Measurements from ENCODE around the gene MKNK2.
"Not testable (repeated sequence)": the region's sequence is repeated elsewhere in the genome, so short reads cannot be mapped to it uniquely, and the experiment has no call there.

The MKNK2 gene

DNA sequence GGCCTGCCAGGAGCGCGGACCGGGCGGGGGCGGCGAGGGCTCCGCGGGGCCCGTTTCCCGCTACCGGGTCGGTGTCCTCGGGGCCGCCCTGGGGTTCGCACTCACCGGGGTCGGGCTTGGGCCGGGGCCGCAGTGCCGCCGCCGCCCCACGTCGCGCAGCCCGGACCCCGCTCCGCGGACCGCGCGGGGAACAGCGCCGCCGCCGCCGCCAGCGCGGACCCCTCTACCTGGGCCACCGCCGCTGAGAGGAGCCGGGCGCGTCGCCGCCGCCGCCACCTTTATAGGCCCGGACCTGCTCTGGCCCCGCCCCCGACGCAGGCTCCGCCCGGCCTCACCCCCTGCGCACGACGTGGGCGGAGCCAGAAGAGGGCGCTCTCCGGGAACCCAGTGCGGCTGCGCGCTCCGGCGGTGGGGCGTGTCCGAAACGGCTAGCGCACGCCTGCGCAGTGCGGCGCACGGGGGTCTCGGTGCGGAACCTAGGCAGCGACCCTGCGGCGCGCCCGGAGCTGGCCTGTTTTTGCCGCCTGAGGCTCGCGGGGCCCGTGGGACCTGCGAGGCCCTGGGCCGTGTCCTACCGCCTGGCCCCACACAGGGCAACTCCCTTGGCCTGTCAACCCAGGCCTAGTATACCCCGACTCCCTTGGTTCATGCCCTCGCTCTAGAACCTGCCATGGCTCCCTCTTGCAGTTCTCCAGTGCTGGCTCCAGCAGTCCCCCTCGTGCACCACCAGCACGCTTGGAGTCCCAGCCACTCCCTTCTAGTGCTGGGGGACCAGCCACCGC, at the start of gene MKNK2:
MKNK2 (minus strand) TSS at position 254 of the 782 bp plus-strand sequence. CDS start 393 bp downstream, outside the sequence.
- DNase-seq (ENCODE audit: low read depth in 2 of 2), result peak; percentile 86 to 87

DNA sequence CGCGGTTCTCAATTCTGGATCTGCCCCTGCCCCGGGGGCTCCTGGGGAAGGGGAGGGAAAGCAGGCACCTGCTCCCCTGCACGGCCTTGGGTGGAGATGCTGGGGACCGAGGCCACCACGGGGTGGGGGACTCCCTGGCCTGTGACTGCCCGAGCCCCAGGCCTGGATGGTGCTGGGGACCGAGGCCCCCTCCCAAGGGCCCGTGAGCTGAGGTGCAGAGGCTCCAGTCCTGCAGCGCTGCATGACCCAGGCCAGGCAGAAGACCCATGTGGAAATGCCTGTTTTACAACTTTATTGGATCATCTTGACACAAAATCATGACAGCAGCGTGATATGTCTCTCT, 49.6 kb upstream of the MKNK2 start:
- no peak for DNase-seq (ENCODE audit: low read depth in 2 of 2)

DNA sequence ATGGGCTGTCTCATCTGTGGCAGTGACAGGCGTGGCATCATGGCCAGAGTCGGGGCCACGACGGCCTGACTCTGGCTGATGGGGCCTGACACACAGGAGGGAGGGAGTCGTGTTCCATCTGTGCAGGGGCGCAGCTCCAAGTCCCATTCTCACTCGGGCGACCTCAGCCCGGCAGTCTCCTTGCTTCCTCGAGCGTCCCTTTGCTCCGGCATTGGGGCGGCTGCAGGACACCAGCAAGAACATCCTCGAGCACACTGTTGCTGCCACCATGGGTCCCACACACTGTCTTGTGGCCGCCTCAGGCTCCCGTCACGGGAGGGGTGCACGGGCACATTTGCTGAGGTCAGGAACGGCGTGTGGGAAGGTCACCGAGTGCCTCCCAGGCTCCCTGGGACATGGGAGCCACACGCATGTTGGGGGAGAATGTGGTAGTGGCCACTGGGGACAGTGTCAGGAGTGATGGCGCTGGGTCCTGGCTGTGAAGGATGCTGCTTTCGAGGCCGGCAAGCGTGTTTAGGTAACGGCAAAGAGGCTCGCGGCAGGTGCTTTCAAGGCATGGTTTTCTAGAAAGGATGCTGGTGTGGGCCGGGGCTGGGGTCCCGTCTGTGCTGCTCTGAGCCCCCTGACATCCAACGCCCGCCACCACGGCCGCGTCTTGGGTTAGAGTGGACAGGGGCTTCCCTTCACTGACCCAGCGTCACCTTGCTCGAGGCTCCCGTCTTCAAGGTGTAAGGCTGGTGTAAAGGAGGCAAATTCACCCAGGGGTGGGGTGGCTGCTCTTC, 49.1 kb upstream of the MKNK2 start:
- no peak for DNase-seq (ENCODE audit: low read depth in 2 of 2)

DNA sequence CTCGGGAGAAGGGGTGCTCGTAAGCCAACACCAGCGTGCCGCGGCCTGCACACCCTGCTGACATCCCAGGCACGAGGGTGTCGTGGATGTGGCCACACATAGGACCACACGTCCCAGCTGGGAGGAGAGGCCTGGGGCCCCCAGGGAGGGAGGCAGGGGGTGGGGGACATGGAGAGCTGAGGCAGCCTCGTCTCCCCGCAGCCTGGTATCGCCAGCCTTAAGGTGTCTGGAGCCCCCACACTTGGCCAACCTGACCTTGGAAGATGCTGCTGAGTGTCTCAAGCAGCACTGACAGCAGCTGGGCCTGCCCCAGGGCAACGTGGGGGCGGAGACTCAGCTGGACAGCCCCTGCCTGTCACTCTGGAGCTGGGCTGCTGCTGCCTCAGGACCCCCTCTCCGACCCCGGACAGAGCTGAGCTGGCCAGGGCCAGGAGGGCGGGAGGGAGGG, 48.0 kb upstream of the MKNK2 start:
- DNase-seq (ENCODE audit: low read depth in 2 of 2), result no peak

DNA sequence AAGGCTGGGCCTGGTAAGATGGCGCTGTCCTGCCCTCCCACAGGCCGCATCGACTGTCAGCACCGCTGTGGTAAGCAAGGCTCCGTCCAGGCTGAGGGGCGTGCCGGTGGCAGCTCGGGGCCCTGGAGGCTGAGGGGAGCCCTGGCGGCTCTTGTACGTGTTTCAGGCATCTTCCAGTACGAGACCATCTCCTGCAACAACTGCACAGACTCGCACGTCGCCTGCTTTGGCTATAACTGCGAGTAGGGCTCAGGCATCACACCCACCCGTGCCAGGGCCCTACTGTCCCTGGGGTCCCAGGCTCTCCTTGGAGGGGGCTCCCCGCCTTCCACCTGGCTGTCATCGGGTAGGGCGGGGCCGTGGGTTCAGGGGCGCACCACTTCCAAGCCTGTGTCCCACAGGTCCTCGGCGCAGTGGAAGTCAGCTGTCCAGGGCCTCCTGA, 46.9 kb upstream of the MKNK2 start:
- no peak for DNase-seq (ENCODE audit: low read depth in 2 of 2)

DNA sequence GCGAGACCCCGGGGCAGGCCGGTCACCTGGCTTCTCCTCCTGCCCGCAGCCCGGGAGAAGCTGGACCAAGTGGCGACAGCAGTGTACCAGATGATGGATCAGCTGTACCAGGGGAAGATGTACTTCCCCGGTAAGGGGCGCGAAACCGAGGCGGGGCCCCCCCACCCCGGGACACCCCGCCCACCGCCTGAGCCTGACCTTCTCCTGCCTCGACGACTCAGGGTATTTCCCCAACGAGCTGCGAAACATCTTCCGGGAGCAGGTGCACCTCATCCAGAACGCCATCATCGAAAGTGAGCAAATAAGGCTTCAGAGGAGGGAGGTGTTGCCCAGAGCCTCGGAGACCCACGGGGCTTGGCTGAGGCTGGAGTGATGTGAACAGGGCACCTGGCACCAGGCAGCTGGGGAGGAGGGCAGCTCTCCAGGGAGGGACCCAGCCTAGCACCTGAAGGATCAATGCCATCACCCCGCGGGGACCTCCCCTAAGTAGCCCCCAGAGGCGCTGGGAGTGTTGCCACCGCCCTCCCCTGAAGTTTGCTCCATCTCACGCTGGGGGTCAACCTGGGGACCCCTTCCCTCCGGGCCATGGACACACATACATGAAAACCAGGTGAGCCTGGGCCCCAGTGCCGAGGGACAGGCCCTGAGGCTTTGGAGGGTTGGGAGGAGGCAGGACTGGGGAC, 46.3 kb upstream of the MKNK2 start:
- no peak for DNase-seq (ENCODE audit: low read depth in 2 of 2)

DNA sequence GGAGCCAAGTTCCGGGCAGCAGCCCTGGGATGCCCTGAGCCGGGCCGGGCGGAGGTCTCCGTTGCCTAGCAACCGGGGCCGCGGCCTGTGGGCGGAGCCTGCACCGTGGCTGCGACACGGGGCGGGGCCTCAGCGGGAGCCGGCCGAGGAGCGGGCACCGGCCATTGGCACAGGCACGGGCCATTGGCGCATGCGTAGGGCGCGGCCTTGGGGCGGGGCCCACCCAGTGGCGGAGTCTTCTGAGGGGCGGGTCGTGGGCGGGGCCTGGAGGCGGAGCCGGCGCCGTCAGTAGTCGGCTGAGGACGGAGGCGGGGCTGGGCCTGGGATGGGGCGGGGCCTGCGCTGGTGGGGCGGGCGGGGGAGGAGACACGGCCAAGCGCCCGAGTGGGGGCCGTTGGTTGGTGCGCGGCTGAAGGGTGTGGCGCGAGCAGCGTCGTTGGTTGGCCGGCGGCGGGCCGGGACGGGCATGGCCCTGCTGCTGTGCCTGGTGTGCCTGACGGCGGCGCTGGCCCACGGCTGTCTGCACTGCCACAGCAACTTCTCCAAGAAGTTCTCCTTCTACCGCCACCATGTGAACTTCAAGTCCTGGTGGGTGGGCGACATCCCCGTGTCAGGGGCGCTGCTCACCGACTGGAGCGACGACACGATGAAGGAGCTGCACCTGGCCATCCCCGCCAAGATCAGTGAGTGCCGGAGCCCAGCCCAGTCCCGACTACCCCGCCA, 45.6 kb upstream of the MKNK2 start, which contains the start of gene IZUMO4:
IZUMO4 (plus strand) TSS at position 436 of the 723 bp plus-strand sequence; CDS start at position 467, 31 bp downstream.
- DNase-seq (ENCODE audit: low read depth in 2 of 2), result peak; percentile 99 to 100

DNA sequence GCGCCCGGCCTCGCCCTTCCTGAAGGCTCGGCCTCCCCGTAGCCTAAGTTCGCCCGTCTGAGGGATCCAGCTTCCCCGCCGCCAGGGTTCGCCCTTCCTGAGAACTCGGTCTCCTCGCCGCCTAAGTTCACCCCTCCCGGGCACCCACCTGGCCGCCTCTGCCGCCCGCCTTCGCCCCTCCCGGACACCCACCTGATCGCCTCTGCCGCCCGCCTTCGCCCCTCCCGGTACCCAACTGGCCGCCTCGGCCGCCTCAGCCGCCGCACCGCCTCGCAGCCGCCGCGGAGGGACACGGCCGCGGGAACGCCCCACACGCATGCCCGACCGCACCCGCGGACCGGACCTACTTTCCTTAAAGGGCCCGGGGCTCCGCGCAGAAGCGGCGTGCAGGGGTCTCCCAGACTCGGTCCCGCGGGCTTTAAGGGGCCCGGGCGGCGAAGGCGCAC, 45.0 kb upstream of the MKNK2 start, which contains the start of gene MOB3A:
MOB3A (minus strand) TSS at position 293 of the 446 bp plus-strand sequence. CDS start 17,766 bp downstream, outside the sequence.
- DNase-seq (ENCODE audit: low read depth in 2 of 2), result peak in 1 of 2 donors; percentile 76

DNA sequence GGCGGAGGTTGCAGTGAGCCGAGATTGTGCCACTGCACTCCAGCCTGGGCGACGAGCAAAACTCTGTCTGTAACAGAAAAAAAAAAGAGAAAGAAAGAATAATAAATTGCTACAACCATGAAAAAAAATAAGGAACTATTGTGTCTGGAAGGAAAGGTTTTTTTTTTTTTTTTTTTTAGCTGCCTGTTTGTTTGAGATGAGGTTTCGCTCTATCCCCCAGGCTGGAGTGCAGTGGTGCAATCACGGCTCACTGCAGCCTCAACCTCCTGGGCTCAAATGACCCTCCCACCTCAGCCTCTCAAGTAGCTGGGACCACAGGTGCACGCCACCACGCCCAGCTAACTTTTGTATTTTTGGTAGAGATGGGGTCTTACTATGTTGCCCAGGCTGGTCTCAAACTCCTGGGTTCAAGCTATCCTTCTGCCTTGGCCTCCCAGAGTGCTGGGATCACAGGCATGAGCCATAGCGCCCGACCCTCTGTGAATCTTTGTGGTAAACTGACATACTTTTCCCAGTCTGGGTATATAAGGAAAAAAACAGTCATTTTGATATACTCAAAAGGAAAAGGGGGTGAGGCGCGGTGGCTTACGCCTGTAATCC, 41.0 kb upstream of the MKNK2 start:
- DNase-seq (ENCODE audit: low read depth in 2 of 2), result not testable (repeated sequence)

DNA sequence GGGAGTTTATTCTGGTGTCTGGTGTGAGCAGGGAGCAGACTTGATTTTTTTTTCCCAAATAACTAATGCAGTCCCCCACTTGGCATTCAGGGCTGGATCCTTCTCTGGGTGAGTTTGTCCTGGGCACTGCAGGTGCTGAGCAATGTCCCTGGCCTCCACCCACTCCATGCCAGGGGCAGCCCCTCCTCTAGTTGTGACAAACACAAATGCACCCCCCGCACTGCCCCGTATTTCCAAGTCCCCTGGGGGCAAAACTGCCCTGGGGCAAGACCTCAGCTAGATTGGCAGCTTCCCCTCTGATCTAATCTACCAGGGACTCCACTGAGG, 38.6 kb upstream of the MKNK2 start:
- no peak for DNase-seq (ENCODE audit: low read depth in 2 of 2)

DNA sequence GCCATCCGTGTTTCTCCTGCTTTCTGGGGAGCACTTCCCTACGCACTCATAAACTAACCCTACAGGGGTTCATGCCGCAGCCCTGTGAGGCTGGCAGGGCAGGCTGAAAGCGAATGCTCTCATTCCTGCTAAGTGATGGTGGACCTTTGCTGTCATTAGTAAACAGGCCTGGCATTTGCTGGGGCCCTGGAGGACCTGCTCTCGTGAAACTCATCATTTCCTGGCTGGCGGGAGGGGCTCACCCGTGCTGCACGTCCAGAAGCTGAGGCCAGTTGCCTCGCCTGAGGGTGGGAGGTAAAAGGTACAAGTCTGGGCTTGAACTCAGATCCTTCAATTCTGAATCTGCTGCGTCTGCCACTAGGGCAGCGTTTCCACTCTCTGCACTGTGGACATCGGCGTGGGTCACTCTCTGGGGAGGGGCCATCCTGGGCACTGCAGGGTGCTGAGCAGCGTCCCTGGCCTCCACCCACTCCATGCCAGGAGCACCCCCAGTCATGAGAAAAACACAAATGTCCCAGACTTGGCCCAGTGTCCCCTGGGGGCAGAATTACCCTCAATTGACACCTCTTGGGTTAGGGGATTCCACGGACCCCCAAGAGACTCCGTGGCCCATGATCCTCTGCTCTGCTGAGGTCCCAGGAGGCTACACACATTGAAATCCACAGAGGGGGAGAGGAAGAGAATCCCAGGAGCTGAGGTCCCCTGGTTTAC, 38.1 kb upstream of the MKNK2 start:
- DNase-seq (ENCODE audit: low read depth in 2 of 2), result no peak

DNA sequence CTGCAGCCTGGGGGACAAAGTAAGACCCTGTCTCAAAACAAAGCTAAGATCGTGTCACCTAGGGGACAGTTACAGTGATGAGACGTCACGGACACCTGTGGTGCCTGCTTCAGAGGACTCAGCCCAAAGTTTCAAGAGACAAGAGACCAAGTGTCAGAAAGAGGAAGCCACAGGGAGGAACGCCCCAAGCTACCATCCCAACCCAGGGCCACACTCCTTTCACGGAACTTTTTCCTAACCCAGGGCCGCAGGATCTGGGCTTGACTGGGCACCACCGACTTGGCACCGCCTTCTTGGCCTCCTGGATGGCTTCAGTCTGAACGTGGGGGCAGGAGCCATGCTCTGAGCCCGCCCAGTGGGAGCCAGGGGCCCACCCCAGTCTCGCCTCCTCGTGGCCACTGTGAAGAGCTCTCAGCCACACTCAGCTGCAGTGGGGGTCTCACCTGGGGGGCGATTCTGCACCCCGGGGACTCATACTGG, 36.6 kb upstream of the MKNK2 start:
- DNase-seq (ENCODE audit: low read depth in 2 of 2), result no peak

DNA sequence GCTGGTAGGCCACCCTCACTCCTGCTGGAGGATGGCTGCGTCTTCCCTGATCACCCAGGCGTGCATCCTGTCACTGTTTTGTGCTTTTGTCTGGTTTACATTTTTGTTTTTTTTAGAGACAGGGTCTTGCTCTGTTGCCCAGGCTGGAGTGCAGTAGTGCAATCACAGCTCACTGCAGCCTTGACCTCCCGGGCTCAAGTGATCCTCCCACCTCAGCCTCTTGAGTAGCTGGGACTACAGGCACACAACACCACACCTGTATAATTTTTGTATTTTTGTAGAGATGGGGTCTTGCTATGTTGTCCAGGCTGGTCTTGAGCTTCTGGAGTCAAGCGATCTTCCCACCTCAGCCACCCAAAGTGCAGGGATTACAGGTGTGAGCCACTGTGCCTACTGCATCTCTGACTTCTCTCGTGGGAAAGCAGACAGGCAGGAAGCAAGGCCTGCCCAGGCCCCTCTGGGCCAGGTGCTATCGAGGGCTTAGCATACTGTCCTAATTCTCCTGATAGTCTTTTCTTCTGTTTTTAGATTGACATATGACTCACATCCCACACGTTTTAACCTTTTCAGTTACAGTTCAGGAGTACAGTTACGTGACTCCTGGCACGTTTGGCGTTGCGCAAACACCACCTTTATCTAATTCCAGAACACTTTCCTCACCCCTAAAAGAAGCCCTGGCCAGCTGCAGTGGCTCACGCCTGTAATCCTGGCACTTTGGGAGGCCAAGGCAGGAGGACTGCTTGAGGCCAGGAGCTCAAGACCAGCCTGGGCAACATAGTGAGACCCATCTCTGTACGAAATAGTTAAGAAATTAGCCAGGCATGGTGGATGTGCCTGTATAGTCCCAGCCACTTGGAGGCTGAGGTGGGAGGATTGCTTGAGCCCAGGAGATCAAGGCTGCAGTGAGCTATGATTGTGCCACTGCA, 35.9 kb upstream of the MKNK2 start:
- not testable (repeated sequence) for DNase-seq (ENCODE audit: low read depth in 2 of 2)

DNA sequence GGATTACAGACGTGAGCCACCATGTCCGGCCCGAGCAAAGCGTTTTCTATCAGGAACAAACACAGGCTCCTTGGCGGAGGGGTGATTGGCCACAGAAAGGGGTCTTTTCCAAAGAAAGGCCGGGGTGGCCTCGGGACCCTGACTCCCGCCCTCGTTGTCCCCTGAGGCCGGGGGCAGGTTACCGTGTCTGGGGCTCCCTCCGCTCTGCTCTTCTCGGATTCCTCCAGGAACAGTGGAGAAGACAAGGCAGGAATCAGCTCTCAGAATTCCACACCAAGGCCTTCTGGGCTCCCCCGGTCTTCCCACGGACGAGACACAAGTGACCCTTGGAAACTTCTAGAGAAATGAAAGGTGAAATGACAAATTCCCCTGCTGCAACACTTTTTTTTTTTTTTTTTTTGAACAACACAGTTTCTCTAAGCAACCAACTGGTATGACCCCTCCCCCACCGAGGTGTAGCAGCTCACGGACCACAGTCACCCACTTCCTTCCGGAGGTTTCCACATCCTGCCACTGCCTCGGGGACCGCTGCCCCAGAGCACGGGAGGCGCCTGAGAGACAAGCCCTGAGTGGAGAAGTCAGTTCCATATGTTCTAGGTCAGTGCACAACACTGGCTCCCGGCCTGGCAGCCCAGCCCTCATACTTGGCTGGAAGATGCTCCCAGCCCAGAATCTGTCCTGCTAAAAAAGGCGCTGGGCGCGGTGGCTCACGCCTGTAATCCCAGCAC, 34.1 kb upstream of the MKNK2 start:
- peak; percentile 82 to 93 for DNase-seq (ENCODE audit: low read depth in 2 of 2)

DNA sequence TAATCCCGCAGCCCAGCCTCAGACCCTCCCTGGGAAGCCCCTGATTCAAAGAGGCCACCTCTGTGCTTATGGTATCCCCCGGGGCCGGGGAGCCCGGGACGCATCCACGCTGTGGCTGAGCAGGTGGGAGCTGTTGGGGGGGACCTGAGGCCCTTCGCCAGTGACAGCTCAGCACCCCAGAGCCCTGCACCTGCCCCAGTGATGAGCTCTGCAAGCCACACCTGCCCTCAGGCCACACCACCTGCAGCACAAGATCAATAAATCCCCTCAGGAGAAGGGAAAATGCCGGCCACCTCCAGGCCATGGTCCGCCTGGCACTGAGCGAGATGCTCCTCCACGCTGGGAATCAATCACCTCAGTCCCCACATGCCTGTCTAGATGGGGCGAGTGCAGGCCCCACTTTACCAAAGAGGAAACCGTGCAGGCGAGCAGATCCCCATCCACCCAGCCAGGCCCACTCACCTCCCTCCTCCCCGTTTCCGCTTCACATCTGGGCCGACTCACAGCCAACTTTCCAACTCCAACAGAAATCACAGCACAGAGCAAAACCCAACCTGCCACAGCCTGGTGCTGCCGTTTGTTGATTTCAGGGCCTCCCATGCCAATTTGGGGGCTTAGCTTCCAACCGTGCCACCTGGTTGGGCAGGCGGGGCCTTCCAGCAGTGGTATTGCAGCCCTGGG, 32.3 kb upstream of the MKNK2 start:
- peak in 1 of 2 donors; percentile 53 for DNase-seq (ENCODE audit: low read depth in 2 of 2)

DNA sequence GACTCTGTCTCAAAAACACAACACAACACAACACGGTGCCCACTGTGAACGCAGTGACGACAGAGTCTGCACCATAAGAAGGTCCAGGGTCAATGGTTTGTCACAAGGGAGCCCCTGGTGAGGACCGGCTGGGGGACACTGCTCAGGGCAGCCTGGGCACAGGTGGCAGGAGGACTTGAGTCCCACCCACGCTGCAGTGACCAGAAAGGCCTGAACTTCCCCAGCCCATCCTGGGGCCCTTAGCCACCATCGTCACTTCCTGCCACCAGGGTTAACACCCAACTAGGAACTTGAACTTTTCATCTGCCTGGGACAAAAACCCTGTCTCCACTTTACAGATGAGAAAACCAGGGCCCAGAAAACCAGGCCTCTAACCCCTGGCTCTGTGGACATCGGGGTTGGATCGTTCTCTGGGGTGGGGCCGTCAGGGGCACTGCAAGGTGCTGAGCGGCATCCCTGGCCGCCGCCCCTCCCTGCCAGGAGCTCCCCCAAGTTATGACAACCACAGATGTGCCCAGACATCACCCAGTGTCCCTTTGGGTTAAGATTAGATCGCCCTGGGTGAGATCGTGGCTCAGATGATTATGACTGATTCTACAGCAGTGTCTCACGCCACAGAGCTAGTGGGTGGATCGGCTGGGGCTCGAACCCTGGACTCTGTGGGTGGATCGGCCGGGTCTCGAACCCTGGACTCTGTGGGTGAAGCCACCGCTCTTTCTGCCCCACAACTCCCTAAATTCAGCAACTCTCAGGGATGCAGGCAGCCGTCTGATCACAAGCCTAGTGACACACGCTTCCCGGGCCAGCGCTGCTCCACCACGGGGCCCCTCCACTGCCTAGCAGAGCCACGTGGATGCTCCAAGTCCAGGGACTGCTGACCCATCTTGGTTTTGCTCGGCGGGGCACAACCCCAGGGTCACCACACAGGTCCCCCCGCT, 31.1 kb upstream of the MKNK2 start:
- DNase-seq (ENCODE audit: low read depth in 2 of 2), result no peak

Measured in stimulated activated CD8-positive, alpha-beta memory T cell treated with anti-CD3 and anti-CD28 coated beads, Interleukin-15, amount 100 ng/mL, for 4 hours (primary cell).